ENCODE data around the gene USP6NL.

USP6NL gene

GRCh38 chr10:11576092-11576809 lies 35.2 kb downstream of the USP6NL start:
- ChIA-PET CTCF (no interaction called here), POLR2A (no interaction called here)
- no peak overlapping the region for H3K4me3 ChIP-seq (ENCODE audit: low read depth, low read length)
- DNase-seq (ENCODE audit: low read depth, low spot score), result no peak
- TF ChIP-seq CTCF (IDR thresholded peaks at IDR 0.05; ENCODE audit: insufficient read depth, low read length, missing control alignments), result no peak

- POLR2A ChIA-PET, result no interaction called here
- CTCF ChIA-PET, result no interaction called here
- TF ChIP-seq CTCF (IDR thresholded peaks at IDR 0.05; ENCODE audit: insufficient read depth, low read length, missing control alignments), result no peak
- H3K4me3 ChIP-seq (ENCODE audit: low read depth, low read length), result no peak overlapping the region
- DNase-seq (ENCODE audit: low read depth, low spot score), result peak; percentile 7
Observed at GRCh38 chr10:11573497-11573896, 38.0 kb downstream of the USP6NL start.

GRCh38 chr10:11570751-11571150 lies 40.7 kb downstream of the USP6NL start:
- POLR2A ChIA-PET, result no interaction called here
- CTCF ChIA-PET, result no interaction called here
- no peak overlapping the region for H3K4me3 ChIP-seq (ENCODE audit: low read depth, low read length)
- DNase-seq (ENCODE audit: low read depth, low spot score), result no peak
- TF ChIP-seq CTCF (IDR thresholded peaks at IDR 0.05; ENCODE audit: insufficient read depth, low read length, missing control alignments), result no peak

GRCh38 chr10:11569471-11569870 lies 42.0 kb downstream of the USP6NL start:
- CTCF ChIA-PET, result interaction anchor here (1.5 kb wide), 1 partner anchor 54 kb away, joined by 3 read pairs; no protein-coding TSS in a partner anchor
- TF ChIP-seq CTCF (IDR thresholded peaks at IDR 0.05; ENCODE audit: insufficient read depth, low read length, missing control alignments), result no peak
- no peak for DNase-seq (ENCODE audit: low read depth, low spot score)

GRCh38 chr10:11568578-11568977 lies 42.9 kb downstream of the USP6NL start:
- H3K4me3 ChIP-seq (ENCODE audit: low read depth, low read length), result no peak overlapping the region
- POLR2A ChIA-PET, result no interaction called here
- TF ChIP-seq CTCF (IDR thresholded peaks at IDR 0.05; ENCODE audit: insufficient read depth, low read length, missing control alignments), result no peak
- CTCF ChIA-PET, result no interaction called here
- DNase-seq (ENCODE audit: low read depth, low spot score), result no peak

More at GRCh38 chr10:11569471-11569870, 42.0 kb downstream of the USP6NL start:
- POLR2A ChIA-PET, result no interaction called here
- no peak overlapping the region for H3K4me3 ChIP-seq (ENCODE audit: low read depth, low read length)

- ChIA-PET CTCF (interaction anchor here (1.1 kb wide), 1 partner anchor 50 kb away, joined by 5 read pairs; no protein-coding TSS in a partner anchor), POLR2A (no interaction called here)
- DNase-seq (ENCODE audit: low read depth, low spot score), result no peak
- H3K4me3 ChIP-seq (ENCODE audit: low read depth, low read length), result no peak overlapping the region
- no peak for TF ChIP-seq CTCF (IDR thresholded peaks at IDR 0.05; ENCODE audit: insufficient read depth, low read length, missing control alignments)
Observed at GRCh38 chr10:11564741-11565140, 46.7 kb downstream of the USP6NL start.
